Measurements from ENCODE around the gene RAP1GAP2.

GRCh38 chr17:2814049-2814448 is 17.8 kb downstream of the RAP1GAP2 start:
- TF ChIP-seq PKNOX1 (IDR thresholded peaks at IDR 0.05) (no peak), HDGF (IDR thresholded peaks at IDR 0.05; ENCODE audit: borderline replicate concordance) (no peak), BHLHE40 (IDR thresholded peaks at IDR 0.05; ENCODE audit: borderline replicate concordance) (no peak), NFRKB (IDR thresholded peaks at IDR 0.05) (no peak), L3MBTL2 (conservative IDR thresholded peaks at IDR 0.05) (no peak), FOXK2 (IDR thresholded peaks at IDR 0.05) (no peak), SP1 (IDR thresholded peaks at IDR 0.05) (no peak)

Data from HEK293T (cell line).